Liver (tissue), 9 donors: ENCODE data around the gene NOS1. TPM values are rescaled to one million over a fixed set of nuclear protein-coding genes. Genes with fewer than 3 reads are reported as not detected.
"Not testable (repeated sequence)": the region's sequence is repeated elsewhere in the genome, so short reads cannot be mapped to it uniquely, and the experiment has no call there.

Source experiments
- DNase-seq: peaks from one replicate; pipeline ENCODE4 v3.0.0-alpha.2; 2017; ENCODE audit warnings: low spot score
- H3K27ac ChIP-seq, 2 donors: one replicate each; pipeline ENCODE4 v1.7.0; 2013; ENCODE audit warnings: inconsistent platforms in 2 of 2, low read length in 2 of 2, control low read depth in 1 of 2, low read depth in 1 of 2, mild to moderate bottlenecking in 1 of 2
- H3K27me3 ChIP-seq, 4 donors: one replicate each; pipeline versions ENCODE4 v1.6.1 to v1.7.0; 2013; ENCODE audit warnings: low read length in 3 of 4, inconsistent platforms in 1 of 4, mild to moderate bottlenecking in 1 of 4, moderate library complexity in 1 of 4; ENCODE audit not compliant: control insufficient read depth in 4 of 4, insufficient read depth in 4 of 4
- H3K36me3 ChIP-seq, 4 donors: one replicate each; pipeline versions ENCODE4 v1.6.1 to v1.7.0; 2013; ENCODE audit warnings: low read length in 3 of 4, mild to moderate bottlenecking in 3 of 4, low read depth in 1 of 4, moderate library complexity in 1 of 4; ENCODE audit not compliant: control insufficient read depth in 4 of 4, insufficient read depth in 3 of 4
- H3K4me1 ChIP-seq, 4 donors: one replicate each; pipeline versions ENCODE4 v1.6.1 to v1.7.0; 2013; ENCODE audit warnings: low read length in 3 of 4, mild to moderate bottlenecking in 3 of 4, moderate library complexity in 1 of 4; ENCODE audit not compliant: control insufficient read depth in 4 of 4, insufficient read depth in 4 of 4
- H3K4me3 ChIP-seq, 3 donors: one replicate each; pipeline versions ENCODE4 v1.6.1 to v1.7.0; 2013; ENCODE audit warnings: low read length in 3 of 3, control low read depth in 1 of 3, low read depth in 1 of 3, mild to moderate bottlenecking in 1 of 3
- H3K9ac ChIP-seq, 2 donors: one replicate each; pipeline ENCODE4 v1.7.0; 2013; ENCODE audit warnings: low read length in 2 of 2, mild to moderate bottlenecking in 2 of 2, moderate library complexity in 2 of 2, control low read depth in 1 of 2, low read depth in 1 of 2
- H3K9me3 ChIP-seq, 4 donors: one replicate each; pipeline versions ENCODE4 v1.6.1 to v1.7.0; 2013; ENCODE audit warnings: low read length in 3 of 4; ENCODE audit not compliant: control insufficient read depth in 4 of 4
- EGR1 ChIP-seq, 2 donors: IDR thresholded peaks; 2 replicates each; pipeline ENCODE4 v1.6.1; 2016 to 2018; ENCODE audit warnings: antibody characterized with exemption in 2 of 2, low read depth in 2 of 2
- FOXA1 ChIP-seq: IDR thresholded peaks from 2 replicates; pipeline ENCODE4 v1.6.1; 2016; ENCODE audit warnings: antibody characterized with exemption
- FOXA2 ChIP-seq: IDR thresholded peaks from 2 replicates; pipeline ENCODE4 v1.6.1; 2016; ENCODE audit warnings: antibody characterized with exemption
- GABPA ChIP-seq, 2 donors: IDR thresholded peaks in 1 of 2; conservative IDR thresholded peaks in 1 of 2; 2 replicates each; pipeline ENCODE4 v1.6.1; 2016; ENCODE audit warnings: antibody characterized with exemption in 2 of 2, mild to moderate bottlenecking in 1 of 2, moderate library complexity in 1 of 2
- HNF4A ChIP-seq, 2 donors: conservative IDR thresholded peaks; 2 replicates each; pipeline ENCODE4 v1.6.1; 2016; ENCODE audit warnings: antibody characterized with exemption in 2 of 2, mild to moderate bottlenecking in 2 of 2
- JUND ChIP-seq, 2 donors: IDR thresholded peaks; 2 replicates each; pipeline ENCODE4 v1.6.1; 2016; ENCODE audit warnings: antibody characterized with exemption in 2 of 2
- RAD21 ChIP-seq, 2 donors: IDR thresholded peaks; 2 replicates each; pipeline ENCODE4 v1.6.1; 2016; ENCODE audit warnings: antibody characterized with exemption in 2 of 2, mild to moderate bottlenecking in 2 of 2
- RXRA ChIP-seq, 2 donors: IDR thresholded peaks; 2 replicates each; pipeline ENCODE4 v1.6.1; 2017 to 2018; ENCODE audit warnings: antibody characterized with exemption in 2 of 2, mild to moderate bottlenecking in 1 of 2
- SP1 ChIP-seq: IDR thresholded peaks from 2 replicates; pipeline ENCODE4 v1.6.1; 2018; ENCODE audit warnings: antibody characterized with exemption, mild to moderate bottlenecking
- TAF1 ChIP-seq: conservative IDR thresholded peaks from 2 replicates; pipeline ENCODE4 v1.6.1; 2016; ENCODE audit warnings: antibody characterized with exemption, mild to moderate bottlenecking
- YY1 ChIP-seq: IDR thresholded peaks from 2 replicates; pipeline ENCODE4 v1.6.1; 2016; ENCODE audit warnings: antibody characterized with exemption, mild to moderate bottlenecking
- WGBS: extraction: QIAGEN DNeasy Blood & Tissue Kit; methylation state at CpG from one replicate; pipeline ENCODE4 v1.1.7; 2013; 5-methylcytosine and 5-hydroxymethylcytosine counted together
- polyA plus RNA-seq, 2 donors: library from polyadenylated mRNA; stranded (reverse) in 1 of 2; unstranded in 1 of 2; fragments of 200-250 nt in 1 of 2; fragments of >200 nt in 1 of 2; fragmentation: Nextera tagmentation in 1 of 2; extraction: Ambion mirVana in 1 of 2; gene quantifications; one replicate each; pipeline versions ENCODE4 v1.2.1 to v1.2.3, GENCODE V29; 2013 to 2015
- total RNA-seq, 2 donors: library from RNA; depleted of rRNA; stranded (reverse); fragments of >200 nt; gene quantifications; one replicate each; pipeline ENCODE4 v1.2.3, GENCODE V29; 2014
- TF ChIP-seq, protein P1 (sequence below): IDR thresholded peaks from 2 replicates; pipeline ENCODE4 v1.6.1; 2016; ENCODE audit warnings: antibody characterized with exemption
- TF ChIP-seq, protein P2 (sequence below): IDR thresholded peaks from 2 replicates; pipeline ENCODE4 v1.6.1; 2016; ENCODE audit warnings: antibody characterized with exemption
- TF ChIP-seq, protein P3 (sequence below): IDR thresholded peaks from 2 replicates; pipeline ENCODE4 v1.6.1; 2016; ENCODE audit warnings: antibody characterized with exemption, mild to moderate bottlenecking
- donor health status: healthy.
- donor health status: healthy.
- donor health status: healthy.
- donor health status: healthy.
- donor health status: healthy.

Gene NOS1
- total and polyA plus RNA-seq, 4 donors: under 0.01 to 0.08 (median 0.01) TPM; not detected in 1

DNA sequence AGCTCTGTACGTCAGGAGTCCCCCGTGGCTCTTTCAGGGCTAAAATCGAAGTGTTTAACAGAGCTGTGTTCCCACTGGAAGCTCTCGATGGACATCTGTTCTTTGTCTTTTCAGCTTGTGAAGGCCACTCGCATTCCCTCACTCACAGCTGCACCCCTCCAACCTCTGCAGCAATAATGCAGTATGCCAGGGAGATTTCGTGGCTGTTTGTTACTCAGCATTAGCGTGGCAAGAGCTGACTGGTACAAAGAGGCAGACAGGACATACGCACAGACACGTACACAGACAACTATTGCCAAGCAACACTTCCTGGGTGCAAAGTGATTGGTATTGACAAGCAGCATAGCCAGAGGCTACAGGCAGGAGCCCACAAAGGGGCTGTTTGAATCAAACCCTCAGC, 159.4 kb downstream of the NOS1 start:
- Histone ChIP-seq H3K27me3 (no peaks in the 10 kb centered on the region), H3K9me3 (no peaks in the 10 kb centered on the region), H3K4me1 (no peaks in the 10 kb centered on the region), H3K9ac (no peak overlapping the region), H3K4me3 (no peak overlapping the region), H3K27ac (no peak overlapping the region), H3K36me3 (no peaks in the 10 kb centered on the region)
- TF ChIP-seq YY1 (no peak), RXRA (IDR thresholded peaks at IDR 0.05) (no peak), TAF1 (no peak), JUND (IDR thresholded peaks at IDR 0.05) (no peak), RAD21 (IDR thresholded peaks at IDR 0.05) (no peak), EGR1 (IDR thresholded peaks at IDR 0.05; ENCODE audit: low read depth in 2 of 2) (no peak), HNF4A (conservative IDR thresholded peaks at IDR 0.05) (no peak), GABPA (IDR thresholded peaks at IDR 0.05 in 1 of 2, conservative IDR thresholded peaks at IDR 0.05 in 1 of 2) (no peak), SP1 (no peak), FOXA2 (no peak), FOXA1 (no peak)
- TF ChIP-seq, protein P1, sequence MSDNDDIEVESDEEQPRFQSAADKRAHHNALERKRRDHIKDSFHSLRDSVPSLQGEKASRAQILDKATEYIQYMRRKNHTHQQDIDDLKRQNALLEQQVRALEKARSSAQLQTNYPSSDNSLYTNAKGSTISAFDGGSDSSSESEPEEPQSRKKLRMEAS: no peak
- TF ChIP-seq, protein P2, sequence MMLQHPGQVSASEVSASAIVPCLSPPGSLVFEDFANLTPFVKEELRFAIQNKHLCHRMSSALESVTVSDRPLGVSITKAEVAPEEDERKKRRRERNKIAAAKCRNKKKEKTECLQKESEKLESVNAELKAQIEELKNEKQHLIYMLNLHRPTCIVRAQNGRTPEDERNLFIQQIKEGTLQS: no peak
- TF ChIP-seq, protein P3, sequence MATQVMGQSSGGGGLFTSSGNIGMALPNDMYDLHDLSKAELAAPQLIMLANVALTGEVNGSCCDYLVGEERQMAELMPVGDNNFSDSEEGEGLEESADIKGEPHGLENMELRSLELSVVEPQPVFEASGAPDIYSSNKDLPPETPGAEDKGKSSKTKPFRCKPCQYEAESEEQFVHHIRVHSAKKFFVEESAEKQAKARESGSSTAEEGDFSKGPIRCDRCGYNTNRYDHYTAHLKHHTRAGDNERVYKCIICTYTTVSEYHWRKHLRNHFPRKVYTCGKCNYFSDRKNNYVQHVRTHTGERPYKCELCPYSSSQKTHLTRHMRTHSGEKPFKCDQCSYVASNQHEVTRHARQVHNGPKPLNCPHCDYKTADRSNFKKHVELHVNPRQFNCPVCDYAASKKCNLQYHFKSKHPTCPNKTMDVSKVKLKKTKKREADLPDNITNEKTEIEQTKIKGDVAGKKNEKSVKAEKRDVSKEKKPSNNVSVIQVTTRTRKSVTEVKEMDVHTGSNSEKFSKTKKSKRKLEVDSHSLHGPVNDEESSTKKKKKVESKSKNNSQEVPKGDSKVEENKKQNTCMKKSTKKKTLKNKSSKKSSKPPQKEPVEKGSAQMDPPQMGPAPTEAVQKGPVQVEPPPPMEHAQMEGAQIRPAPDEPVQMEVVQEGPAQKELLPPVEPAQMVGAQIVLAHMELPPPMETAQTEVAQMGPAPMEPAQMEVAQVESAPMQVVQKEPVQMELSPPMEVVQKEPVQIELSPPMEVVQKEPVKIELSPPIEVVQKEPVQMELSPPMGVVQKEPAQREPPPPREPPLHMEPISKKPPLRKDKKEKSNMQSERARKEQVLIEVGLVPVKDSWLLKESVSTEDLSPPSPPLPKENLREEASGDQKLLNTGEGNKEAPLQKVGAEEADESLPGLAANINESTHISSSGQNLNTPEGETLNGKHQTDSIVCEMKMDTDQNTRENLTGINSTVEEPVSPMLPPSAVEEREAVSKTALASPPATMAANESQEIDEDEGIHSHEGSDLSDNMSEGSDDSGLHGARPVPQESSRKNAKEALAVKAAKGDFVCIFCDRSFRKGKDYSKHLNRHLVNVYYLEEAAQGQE: no peak
- WGBS: 94% methylated on average over 9 of the region's 9 CpGs
- no peak for DNase-seq

DNA sequence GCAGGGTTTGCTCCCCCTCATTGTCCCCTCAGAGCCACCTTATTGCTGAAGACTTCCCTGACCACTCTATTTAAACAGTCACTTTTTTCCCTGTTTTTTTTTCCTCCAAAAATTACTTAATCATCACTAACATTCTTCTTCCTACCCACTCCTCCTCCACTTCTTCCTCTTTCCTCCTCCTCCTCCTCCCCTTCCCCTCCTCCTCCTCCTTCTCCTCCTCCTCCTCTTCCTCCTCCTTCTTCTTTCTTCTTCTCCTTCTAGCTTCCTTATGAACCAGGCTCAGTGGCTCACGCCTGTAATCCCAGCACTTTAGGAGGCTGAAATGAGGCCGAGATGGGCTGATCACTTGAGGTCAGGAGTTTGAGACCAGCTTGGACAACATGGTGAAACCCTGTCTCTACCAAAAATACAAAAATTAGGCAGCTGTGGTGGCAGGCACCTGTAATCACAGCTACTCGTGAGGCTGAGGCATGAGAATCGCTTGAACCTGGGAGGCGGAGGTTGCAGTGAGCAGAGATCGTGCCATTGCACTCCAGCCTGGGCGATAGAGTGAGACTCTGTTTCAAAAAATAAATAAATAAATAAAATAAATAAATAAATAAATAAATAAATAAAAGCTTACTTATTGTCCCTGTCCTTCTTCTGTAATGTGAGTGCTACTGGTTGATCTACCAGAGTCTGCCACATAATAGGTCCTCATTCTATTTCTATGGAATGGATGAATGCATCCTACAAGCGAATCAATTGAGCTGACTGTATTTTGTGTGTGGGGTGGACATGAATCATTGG, 161.3 kb downstream of the NOS1 start:
- not testable (repeated sequence) for H3K27ac ChIP-seq, DNase-seq, H3K4me3 ChIP-seq, H3K9ac ChIP-seq, H3K36me3 ChIP-seq, H3K4me1 ChIP-seq, H3K27me3 ChIP-seq, H3K9me3 ChIP-seq
- WGBS: 94% methylated on average over 8 of the region's 8 CpGs

DNA sequence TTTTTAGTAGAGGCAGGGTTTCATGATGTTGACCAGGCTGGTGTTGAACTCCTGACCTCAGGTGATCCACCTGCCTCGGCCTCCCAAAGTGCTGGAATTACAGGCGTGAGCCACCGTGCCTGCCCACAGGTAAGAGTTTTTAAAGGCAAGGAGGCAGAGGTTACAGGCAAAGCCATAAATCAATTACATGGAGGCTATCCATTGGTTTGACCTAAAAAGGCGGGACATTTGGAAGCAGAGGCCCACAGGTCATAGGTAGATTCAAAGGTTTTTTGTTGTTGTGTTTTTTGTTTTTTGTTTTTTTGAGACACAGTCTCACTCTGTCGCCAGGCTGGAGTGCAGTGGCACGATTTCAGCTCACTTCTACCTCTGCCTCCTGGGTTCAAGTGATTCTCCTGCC, 165.1 kb downstream of the NOS1 start:
- not testable (repeated sequence) for H3K27me3 ChIP-seq, H3K4me1 ChIP-seq, H3K36me3 ChIP-seq, DNase-seq, H3K9me3 ChIP-seq, H3K4me3 ChIP-seq, H3K27ac ChIP-seq, H3K9ac ChIP-seq
- WGBS: 94% methylated on average over 6 of the region's 6 CpGs

DNA sequence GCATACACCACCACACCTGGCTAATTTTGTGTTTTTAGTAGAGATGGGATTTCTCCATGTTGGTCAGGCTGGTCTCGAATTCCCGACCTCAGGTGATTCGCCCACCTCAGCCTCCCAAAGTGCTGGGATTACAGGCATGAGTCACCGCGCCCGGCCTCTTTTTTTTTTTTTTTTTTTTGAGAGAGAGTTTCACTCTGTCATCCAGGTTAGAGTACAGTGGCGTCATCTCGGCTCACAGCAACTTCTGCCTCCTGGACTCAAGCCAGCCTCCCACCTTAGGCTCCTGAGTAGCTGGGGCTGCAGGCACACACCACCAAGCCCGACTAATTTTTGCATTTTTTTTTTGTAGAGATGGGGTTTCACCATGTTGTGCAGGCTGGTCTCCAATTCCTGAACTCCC, 166.4 kb downstream of the NOS1 start:
- not testable (repeated sequence) for H3K4me1 ChIP-seq, H3K9me3 ChIP-seq, H3K9ac ChIP-seq, H3K36me3 ChIP-seq, DNase-seq, H3K27me3 ChIP-seq, H3K27ac ChIP-seq, H3K4me3 ChIP-seq
- WGBS: 95% methylated on average over 9 of the region's 9 CpGs
